NCI-H2227 (cell line): ENCODE data around the gene CPLANE2.
"Not testable (repeated sequence)": the region's sequence is repeated elsewhere in the genome, so short reads cannot be mapped to it uniquely, and the experiment has no call there.

ENCODE experiments used
- DNase-seq: peaks from one replicate; lab custom pipeline; 2025; ENCODE audit not compliant: unreplicated experiment; lab: John Stamatoyannopoulos, UW

Gene CPLANE2

GRCh38 chr1:16210581-16210980 lies 26.4 kb downstream of the CPLANE2 start:
- DNase-seq, result no peak

GRCh38 chr1:16209847-16210407 lies 27.1 kb downstream of the CPLANE2 start:
- no peak for DNase-seq

GRCh38 chr1:16209132-16209846 lies 27.7 kb downstream of the CPLANE2 start:
- DNase-seq, result no peak

GRCh38 chr1:16208270-16208987 lies 28.6 kb downstream of the CPLANE2 start:
- no peak for DNase-seq

GRCh38 chr1:16207318-16208269 lies 29.4 kb downstream of the CPLANE2 start:
- peak; percentile 53 for DNase-seq

- peak; percentile 98 for DNase-seq
Observed at GRCh38 chr1:16206547-16207317, 30.3 kb downstream of the CPLANE2 start.

GRCh38 chr1:16205891-16206546 lies 31.0 kb downstream of the CPLANE2 start:
- DNase-seq, result peak; percentile 57

- DNase-seq, result no peak
Observed at GRCh38 chr1:16205334-16205671, 31.7 kb downstream of the CPLANE2 start.

GRCh38 chr1:16204634-16205333 lies 32.2 kb downstream of the CPLANE2 start:
- peak; percentile 53 for DNase-seq

- no peak for DNase-seq
Observed at GRCh38 chr1:16204216-16204615, 32.8 kb downstream of the CPLANE2 start.

- no peak for DNase-seq
Observed at GRCh38 chr1:16203550-16203949, 33.4 kb downstream of the CPLANE2 start.

- DNase-seq, result no peak
Observed at GRCh38 chr1:16202281-16203210, 34.4 kb downstream of the CPLANE2 start.

- no peak for DNase-seq
Observed at GRCh38 chr1:16199700-16200099, 37.3 kb downstream of the CPLANE2 start.

GRCh38 chr1:16199157-16199501 lies 37.9 kb downstream of the CPLANE2 start:
- DNase-seq, result no peak

GRCh38 chr1:16198444-16199156 lies 38.4 kb downstream of the CPLANE2 start:
- DNase-seq, result no peak

- DNase-seq, result no peak
Observed at GRCh38 chr1:16196874-16197273, 40.1 kb downstream of the CPLANE2 start.

GRCh38 chr1:16196139-16196538 lies 40.8 kb downstream of the CPLANE2 start:
- DNase-seq, result not testable (repeated sequence)

GRCh38 chr1:16195518-16195905 lies 41.5 kb downstream of the CPLANE2 start:
- DNase-seq, result no peak
